ENCODE measurements around the gene AKR7A2.
"Not testable (repeated sequence)": the region's sequence is repeated elsewhere in the genome, so short reads cannot be mapped to it uniquely, and the experiment has no call there.

The AKR7A2 gene

GRCh38 chr1:19256301-19256700 is 55.6 kb downstream of the AKR7A2 start:
- DNase-seq, result not testable (repeated sequence)

GRCh38 chr1:19255288-19255687 is 56.7 kb downstream of the AKR7A2 start:
- DNase-seq, result no peak

- DNase-seq, result no peak
Measured at GRCh38 chr1:19254416-19254815, 57.5 kb downstream of the AKR7A2 start.
